Activated CD4-positive, alpha-beta T cell treated with anti-CD3 and anti-CD28 coated beads for 48 hours (primary cell): ENCODE measurements around the gene PKP1.
A peak's percentile ranks its signal among the peaks of the same experiment; 100 is the strongest.

Experiments
- DNase-seq: peaks from one replicate; pipeline ENCODE4 v3.0.0-alpha.2; 2020

PKP1 gene

DNA sequence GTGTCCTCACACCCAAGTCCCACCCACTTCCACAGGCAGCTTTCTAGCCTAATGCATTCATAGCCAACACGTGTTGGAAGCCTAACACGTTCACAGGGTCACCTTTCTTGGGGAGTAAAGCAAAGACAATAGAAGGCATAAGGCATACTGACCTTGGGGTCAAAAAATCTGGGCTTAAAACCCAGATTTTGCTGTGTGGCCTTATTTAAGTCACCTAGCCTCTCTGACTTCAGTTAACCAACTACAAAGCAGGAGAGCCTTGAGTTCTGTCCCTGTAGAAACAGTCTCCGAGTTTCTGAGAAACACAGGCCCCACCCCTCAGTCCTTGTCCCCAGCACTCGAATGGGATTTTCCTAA lies 92.8 kb downstream of the PKP1 start:
- DNase-seq = no peak

DNA sequence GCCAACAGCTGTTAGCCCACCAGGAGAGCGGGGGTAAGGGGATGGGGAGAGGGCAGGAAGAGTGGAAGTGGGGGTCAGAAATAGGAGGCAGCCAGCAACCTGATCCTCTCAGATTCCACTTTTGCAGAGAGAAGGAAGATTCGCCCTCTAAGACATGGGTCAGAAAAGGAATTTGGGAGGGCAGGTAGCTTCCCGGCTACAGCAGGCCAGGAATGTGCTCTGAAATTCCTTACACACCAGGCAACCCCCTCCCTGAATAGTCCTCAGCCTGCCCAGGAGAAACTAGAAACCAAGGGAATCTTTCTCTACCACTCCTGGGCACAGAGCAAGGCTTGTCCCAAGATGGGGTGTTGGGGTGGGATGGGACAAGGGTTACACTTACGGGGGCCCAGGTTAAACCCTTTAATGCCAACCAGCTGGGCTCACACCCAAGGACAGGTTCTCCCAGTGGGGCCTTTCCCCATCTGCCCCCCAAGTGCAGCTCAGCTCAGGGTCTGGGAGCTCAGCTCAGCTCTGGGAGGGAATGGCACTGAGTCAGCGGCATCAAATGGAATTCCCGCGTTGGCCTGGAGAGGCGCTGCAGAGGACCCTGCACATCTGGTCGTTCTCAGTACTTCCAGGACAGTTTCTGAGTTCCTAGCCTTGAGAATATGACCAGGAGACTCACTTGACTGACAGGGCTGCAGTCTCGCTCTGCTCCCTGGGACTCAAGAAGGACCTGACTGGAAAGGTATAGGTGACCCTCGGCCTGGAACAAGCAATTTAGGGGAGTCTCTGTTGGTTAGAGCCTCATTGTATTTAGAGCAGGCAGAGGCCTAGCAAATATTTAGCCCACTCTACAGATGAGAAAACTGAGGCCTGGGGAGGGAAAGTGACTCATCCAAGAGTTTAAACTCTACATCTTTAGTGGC lies 93.4 kb downstream of the PKP1 start:
- DNase-seq = peak; percentile 38

DNA sequence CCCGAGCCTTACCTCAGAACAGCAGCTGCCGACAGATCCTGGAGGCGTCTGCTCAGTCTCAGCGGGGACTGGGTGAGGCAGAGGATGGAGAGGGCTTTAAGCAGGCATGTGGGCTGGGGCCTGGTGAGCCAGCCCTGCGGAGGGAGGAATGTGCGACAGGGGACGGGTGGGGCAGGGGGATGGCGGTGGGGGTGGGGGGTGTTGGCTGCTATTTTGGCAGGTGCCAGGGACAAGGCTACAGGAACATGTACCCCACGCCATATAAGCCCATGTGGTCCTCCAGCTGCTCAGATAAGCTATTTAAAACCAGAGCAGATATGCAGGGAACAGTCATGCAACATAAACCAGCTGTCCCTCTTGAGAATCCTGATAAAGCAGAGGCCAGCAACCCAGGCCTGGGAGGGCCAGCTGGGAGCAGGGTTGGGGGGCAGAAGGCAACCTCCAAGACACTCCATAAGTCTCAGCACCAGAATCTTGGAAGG lies 94.3 kb downstream of the PKP1 start, which contains the start of gene TNNT2:
TSS of gene TNNT2 (minus strand) at position 70 of the 482 bp plus-strand sequence. CDS start 4,426 bp downstream, outside the sequence.
- no peak for DNase-seq

DNA sequence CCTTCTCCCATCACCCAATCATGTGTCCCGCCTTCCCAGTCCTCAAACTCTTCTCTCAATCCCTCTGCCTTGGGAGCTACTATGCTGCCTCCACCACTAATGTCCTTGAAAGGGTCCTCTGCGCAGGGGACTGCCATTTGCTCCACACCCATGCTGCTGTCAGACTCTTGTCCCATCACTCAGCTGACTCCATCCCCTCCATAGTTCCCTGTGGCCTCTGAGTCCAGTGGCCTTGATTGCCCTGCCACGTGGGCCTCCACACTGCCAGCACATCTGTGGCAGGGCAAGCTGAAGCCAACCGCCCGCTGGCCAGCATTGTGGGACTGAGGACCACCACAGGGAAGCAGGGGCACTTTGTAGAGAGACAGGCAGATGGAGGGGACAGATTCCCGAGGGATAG lies 95.5 kb downstream of the PKP1 start:
- no peak for DNase-seq

DNA sequence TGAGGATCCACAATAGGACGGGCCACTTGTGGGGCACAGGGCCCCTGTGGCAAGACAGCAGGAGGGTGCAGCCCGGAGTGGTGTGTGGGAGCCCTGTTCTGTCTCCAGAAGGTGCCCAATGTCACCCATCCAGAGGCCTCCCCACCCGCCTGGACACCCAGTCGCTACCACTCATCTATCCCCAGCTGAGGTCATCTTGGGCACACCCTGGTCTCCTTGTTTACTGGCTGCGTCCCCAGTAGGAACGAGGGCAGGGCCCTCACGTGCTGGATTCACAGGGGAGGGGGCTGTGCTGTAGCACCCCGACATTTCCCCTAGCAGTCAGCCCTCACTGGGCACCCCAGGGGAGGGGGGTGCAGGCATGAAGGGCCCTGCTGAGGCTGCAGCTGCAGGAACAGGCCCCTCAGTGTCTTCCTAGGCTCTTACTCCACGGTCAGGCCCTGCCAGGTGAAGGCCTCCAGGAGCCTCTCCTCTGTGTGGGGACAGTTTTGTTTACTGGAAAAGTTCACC lies 96.5 kb downstream of the PKP1 start:
- no peak for DNase-seq

DNA sequence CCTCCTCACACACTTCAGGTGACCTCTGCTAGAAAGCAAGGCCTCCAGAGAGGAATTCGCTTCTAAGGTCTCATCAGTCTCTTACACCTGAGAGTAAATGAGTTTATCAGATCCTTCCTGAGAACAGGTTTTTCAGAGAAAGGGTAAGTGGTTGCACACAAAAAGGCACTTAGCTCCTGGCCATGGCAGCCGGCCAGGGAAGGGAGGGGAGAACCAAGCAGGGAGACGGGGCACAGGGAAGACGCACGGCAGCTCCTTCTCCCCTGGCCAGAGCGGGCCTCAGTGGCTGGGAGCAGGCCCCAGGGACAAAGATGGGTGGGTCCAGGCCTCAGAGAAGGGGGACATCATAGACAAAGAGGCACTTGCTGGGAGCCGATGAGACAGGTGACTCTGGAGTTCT lies 97.8 kb downstream of the PKP1 start:
- DNase-seq = no peak
